Activated gamma-delta T cell treated with anti-CD3 and anti-CD28 coated beads, Interleukin-2, amount 50 U/mL, for 16 hours (primary cell): ENCODE results near the gene WNT7B.

Experiments used
- DNase-seq: peaks from one replicate; pipeline ENCODE4 v3.0.0-alpha.2; 2020; ENCODE audit warnings: low read depth

Gene WNT7B

DNA sequence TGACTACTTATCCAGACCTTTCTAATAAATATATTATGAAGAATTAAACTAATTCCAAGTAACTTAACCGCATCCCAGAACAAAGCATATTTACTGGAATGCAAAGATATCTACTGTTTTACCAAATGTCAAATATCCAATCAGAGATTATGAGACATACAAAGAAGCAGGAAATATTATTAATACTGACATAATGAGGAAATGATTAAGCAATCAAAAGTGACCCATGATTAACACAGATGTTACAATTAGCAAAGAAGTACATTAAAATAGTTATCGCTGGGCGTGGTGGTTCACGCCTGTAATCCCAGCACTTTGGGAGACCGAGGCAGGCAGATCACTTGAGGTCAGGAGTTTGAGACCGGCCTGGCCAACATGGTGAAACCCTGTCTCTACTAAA is 105.2 kb downstream of the WNT7B start:
- DNase-seq = no peak
